ENCODE measurements around the gene SOWAHB. TPM values are rescaled to one million over a fixed set of nuclear protein-coding genes. Genes with fewer than 3 reads are reported as not detected.

SOWAHB gene
- total and polyA plus RNA-seq, 4 donors, result 1.0 to 1.5 (median 1.1) TPM

DNA sequence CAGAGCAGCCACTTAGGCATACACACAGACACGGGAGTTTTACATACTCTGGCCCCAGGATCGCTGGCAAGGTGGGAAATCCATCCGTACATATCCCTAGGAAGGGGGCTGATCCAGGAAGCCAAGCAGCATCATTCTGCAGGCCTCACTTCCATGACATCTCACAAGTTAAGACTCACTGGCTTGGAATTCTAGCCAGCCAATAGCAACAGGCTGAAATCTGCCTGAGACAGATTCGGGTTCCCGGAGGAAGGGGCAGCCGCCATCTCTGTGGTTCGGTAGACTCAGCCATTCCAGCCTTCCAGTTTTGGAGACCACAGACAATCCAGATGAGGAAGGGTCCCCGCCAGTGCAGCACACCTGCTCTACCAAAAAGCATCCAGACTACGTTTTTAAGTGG lies 31.3 kb downstream of the SOWAHB start:
- H3K36me3 ChIP-seq (ENCODE audit: control insufficient read depth, insufficient read depth, low read length), result no peaks in the 10 kb centered on the region
- no peaks in the 10 kb centered on the region for H3K27me3 ChIP-seq (ENCODE audit: control insufficient read depth, insufficient read depth, low read length)
- DNase-seq (ENCODE audit: low read depth in 4 of 6, low spot score in 6 of 6), result no peak
- H3K9me3 ChIP-seq (ENCODE audit: control insufficient read depth, insufficient read depth, low read length), result no peaks in the 10 kb centered on the region
- no peak overlapping the region for H3K27ac ChIP-seq (ENCODE audit: low read depth, low read length)
- H3K4me3 ChIP-seq (ENCODE audit: low read depth, low read length), result no peak overlapping the region
- WGBS (ENCODE audit: insufficient coverage), result 90% methylated on average over 9 of the region's 9 CpGs
- no peaks in the 10 kb centered on the region for H3K4me1 ChIP-seq (ENCODE audit: control insufficient read depth, insufficient read depth, low read length)

- Histone ChIP-seq H3K4me3 (ENCODE audit: low read depth, low read length) (no peak overlapping the region), H3K27ac (ENCODE audit: low read depth, low read length) (peak overlapping the region; percentile 15), H3K9me3 (ENCODE audit: control insufficient read depth, insufficient read depth, low read length) (no peaks in the 10 kb centered on the region), H3K27me3 (ENCODE audit: control insufficient read depth, insufficient read depth, low read length) (no peaks in the 10 kb centered on the region), H3K4me1 (ENCODE audit: control insufficient read depth, insufficient read depth, low read length) (peaks cover 8% of the 10 kb centered on the region), H3K36me3 (ENCODE audit: control insufficient read depth, insufficient read depth, low read length) (no peaks in the 10 kb centered on the region)
- no peak for DNase-seq (ENCODE audit: low read depth in 4 of 6, low spot score in 6 of 6)
- 17% methylated on average over 1 of the region's 1 CpG for WGBS (ENCODE audit: insufficient coverage)
Observed at GRCh38 chr4:76858319-76858718, 39.6 kb downstream of the SOWAHB start.

GRCh38 chr4:76857074-76857409 lies 40.9 kb downstream of the SOWAHB start:
- 63% methylated on average over 2 of the region's 2 CpGs for WGBS (ENCODE audit: insufficient coverage)
- peak in 1 of 6 donors; percentile 10 for DNase-seq (ENCODE audit: low read depth in 4 of 6, low spot score in 6 of 6)
- H3K27me3 ChIP-seq (ENCODE audit: control insufficient read depth, insufficient read depth, low read length), result no peaks in the 10 kb centered on the region

DNA sequence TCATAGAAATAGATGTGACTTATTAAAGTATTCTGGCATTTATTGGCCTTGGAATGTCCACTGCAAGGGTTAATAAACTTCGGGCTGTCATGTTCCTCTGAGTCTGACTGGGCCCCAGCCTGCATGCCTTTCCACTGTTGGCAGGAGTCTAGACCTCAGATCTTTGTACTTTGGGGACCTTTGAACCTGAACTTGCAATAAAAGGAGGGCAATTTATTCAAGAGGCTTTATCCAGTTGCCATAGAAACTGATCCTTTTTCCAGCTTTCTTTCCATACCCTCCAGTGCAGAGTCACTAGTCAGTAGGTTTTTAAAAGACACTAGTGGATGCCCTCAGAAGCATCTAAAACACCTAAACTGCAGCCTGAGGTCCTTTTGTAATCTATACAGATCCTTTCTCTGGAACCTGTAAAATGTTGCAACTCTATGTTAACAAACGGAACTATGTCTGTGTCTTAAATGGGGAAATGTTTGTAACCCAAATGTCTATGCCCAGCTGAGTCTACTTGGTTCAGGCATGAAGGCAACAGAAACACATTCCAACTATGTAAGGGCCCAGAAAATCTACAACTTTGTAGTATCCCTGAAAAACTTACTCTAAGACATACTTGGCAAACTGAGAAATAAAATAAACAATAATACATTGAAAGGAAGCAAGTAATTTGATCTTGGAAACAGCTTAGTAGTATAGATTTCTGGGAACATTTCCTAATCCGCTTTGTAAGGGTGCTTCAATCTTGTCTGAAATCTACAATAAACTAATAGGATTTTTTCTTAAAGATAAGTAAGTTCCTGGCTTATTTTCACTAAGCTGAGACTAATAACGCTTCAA lies 41.5 kb downstream of the SOWAHB start:
- WGBS (ENCODE audit: insufficient coverage), result 0% methylated on average over 1 of the region's 4 CpGs
- Histone ChIP-seq H3K9me3 (ENCODE audit: control insufficient read depth, insufficient read depth, low read length) (no peaks in the 10 kb centered on the region), H3K27ac (ENCODE audit: low read depth, low read length) (peak overlapping the region; percentile 85), H3K36me3 (ENCODE audit: control insufficient read depth, insufficient read depth, low read length) (no peaks in the 10 kb centered on the region), H3K27me3 (ENCODE audit: control insufficient read depth, insufficient read depth, low read length) (no peaks in the 10 kb centered on the region), H3K4me3 (ENCODE audit: low read depth, low read length) (no peak overlapping the region), H3K4me1 (ENCODE audit: control insufficient read depth, insufficient read depth, low read length) (peaks cover 8% of the 10 kb centered on the region)
- peak in 5 of 6 donors; percentile 44 to 90 (median 72) for DNase-seq (ENCODE audit: low read depth in 4 of 6, low spot score in 6 of 6)

More at GRCh38 chr4:76857074-76857409, 40.9 kb downstream of the SOWAHB start:
- no peaks in the 10 kb centered on the region for H3K36me3 ChIP-seq (ENCODE audit: control insufficient read depth, insufficient read depth, low read length)
- H3K27ac ChIP-seq (ENCODE audit: low read depth, low read length), result peak overlapping the region; percentile 85
- peaks cover 8% of the 10 kb centered on the region for H3K4me1 ChIP-seq (ENCODE audit: control insufficient read depth, insufficient read depth, low read length)
- H3K4me3 ChIP-seq (ENCODE audit: low read depth, low read length), result no peak overlapping the region
- H3K9me3 ChIP-seq (ENCODE audit: control insufficient read depth, insufficient read depth, low read length), result no peaks in the 10 kb centered on the region

- 92% methylated on average over 2 of the region's 8 CpGs for WGBS (ENCODE audit: insufficient coverage)
- Histone ChIP-seq H3K27me3 (ENCODE audit: control insufficient read depth, insufficient read depth, low read length) (no peaks in the 10 kb centered on the region), H3K4me3 (ENCODE audit: low read depth, low read length) (no peak overlapping the region), H3K36me3 (ENCODE audit: control insufficient read depth, insufficient read depth, low read length) (no peaks in the 10 kb centered on the region), H3K27ac (ENCODE audit: low read depth, low read length) (no peak overlapping the region), H3K4me1 (ENCODE audit: control insufficient read depth, insufficient read depth, low read length) (peaks cover 8% of the 10 kb centered on the region), H3K9me3 (ENCODE audit: control insufficient read depth, insufficient read depth, low read length) (no peaks in the 10 kb centered on the region)
- DNase-seq (ENCODE audit: low read depth in 4 of 6, low spot score in 6 of 6), result no peak
Observed at GRCh38 chr4:76854858-76855257, 43.1 kb downstream of the SOWAHB start.

- peak in 1 of 6 donors; percentile 58 for DNase-seq (ENCODE audit: low read depth in 4 of 6, low spot score in 6 of 6)
- no CpG with 5 or more reads among the region's 2 CpGs for whole genome bisulfite sequencing (ENCODE audit: insufficient coverage)
- Histone ChIP-seq H3K4me3 (ENCODE audit: low read depth, low read length) (no peak overlapping the region), H3K27me3 (ENCODE audit: control insufficient read depth, insufficient read depth, low read length) (no peaks in the 10 kb centered on the region), H3K27ac (ENCODE audit: low read depth, low read length) (no peak overlapping the region), H3K4me1 (ENCODE audit: control insufficient read depth, insufficient read depth, low read length) (peaks cover 6% of the 10 kb centered on the region), H3K9me3 (ENCODE audit: control insufficient read depth, insufficient read depth, low read length) (no peaks in the 10 kb centered on the region), H3K36me3 (ENCODE audit: control insufficient read depth, insufficient read depth, low read length) (no peaks in the 10 kb centered on the region)
Observed at GRCh38 chr4:76851375-76851774, 46.6 kb downstream of the SOWAHB start.

- no peak overlapping the region for H3K4me3 ChIP-seq (ENCODE audit: low read depth, low read length)
- H3K36me3 ChIP-seq (ENCODE audit: control insufficient read depth, insufficient read depth, low read length), result no peaks in the 10 kb centered on the region
- 93% methylated on average over 2 of the region's 4 CpGs for WGBS (ENCODE audit: insufficient coverage)
- no peak overlapping the region for H3K27ac ChIP-seq (ENCODE audit: low read depth, low read length)
- no peaks in the 10 kb centered on the region for H3K9me3 ChIP-seq (ENCODE audit: control insufficient read depth, insufficient read depth, low read length)
- no peaks in the 10 kb centered on the region for H3K4me1 ChIP-seq (ENCODE audit: control insufficient read depth, insufficient read depth, low read length)
- peak in 1 of 6 donors; percentile 7 for DNase-seq (ENCODE audit: low read depth in 4 of 6, low spot score in 6 of 6)
- H3K27me3 ChIP-seq (ENCODE audit: control insufficient read depth, insufficient read depth, low read length), result no peaks in the 10 kb centered on the region
Observed at GRCh38 chr4:76850010-76850441, 47.9 kb downstream of the SOWAHB start.

Other genes starting within 250 kb of the SOWAHB start
- 100 to 1,000 TPM; 156 to 175 TPM for gene SEPTIN11, start 51.6 kb upstream of the SOWAHB start, total RNA-seq
- gene SEPTIN11, start 51.6 kb upstream of the SOWAHB start, polyA plus RNA-seq (ENCODE audit: insufficient read length in 2 of 2), result 100 to 1,000 TPM; 108 to 147 TPM
- gene CCNI, start 177.8 kb upstream of the SOWAHB start, total RNA-seq, result 100 to 1,000 TPM; 193 to 299 TPM
- 100 to 1,000 TPM; 493 to 583 TPM for gene CCNI, start 177.8 kb upstream of the SOWAHB start, polyA plus RNA-seq (ENCODE audit: insufficient read length in 2 of 2)